Activated effector memory CD4-positive, alpha-beta T cell treated with anti-CD3 and anti-CD28 coated beads, Interleukin-2, amount 50 U/mL, for 16 hours (primary cell): ENCODE data around the gene SRGAP2B.
"Not testable (repeated sequence)": the region's sequence is repeated elsewhere in the genome, so short reads cannot be mapped to it uniquely, and the experiment has no call there.

Experiments
- DNase-seq: peaks from one replicate; pipeline ENCODE4 v3.0.0-alpha.2; 2020

The SRGAP2B gene

DNA sequence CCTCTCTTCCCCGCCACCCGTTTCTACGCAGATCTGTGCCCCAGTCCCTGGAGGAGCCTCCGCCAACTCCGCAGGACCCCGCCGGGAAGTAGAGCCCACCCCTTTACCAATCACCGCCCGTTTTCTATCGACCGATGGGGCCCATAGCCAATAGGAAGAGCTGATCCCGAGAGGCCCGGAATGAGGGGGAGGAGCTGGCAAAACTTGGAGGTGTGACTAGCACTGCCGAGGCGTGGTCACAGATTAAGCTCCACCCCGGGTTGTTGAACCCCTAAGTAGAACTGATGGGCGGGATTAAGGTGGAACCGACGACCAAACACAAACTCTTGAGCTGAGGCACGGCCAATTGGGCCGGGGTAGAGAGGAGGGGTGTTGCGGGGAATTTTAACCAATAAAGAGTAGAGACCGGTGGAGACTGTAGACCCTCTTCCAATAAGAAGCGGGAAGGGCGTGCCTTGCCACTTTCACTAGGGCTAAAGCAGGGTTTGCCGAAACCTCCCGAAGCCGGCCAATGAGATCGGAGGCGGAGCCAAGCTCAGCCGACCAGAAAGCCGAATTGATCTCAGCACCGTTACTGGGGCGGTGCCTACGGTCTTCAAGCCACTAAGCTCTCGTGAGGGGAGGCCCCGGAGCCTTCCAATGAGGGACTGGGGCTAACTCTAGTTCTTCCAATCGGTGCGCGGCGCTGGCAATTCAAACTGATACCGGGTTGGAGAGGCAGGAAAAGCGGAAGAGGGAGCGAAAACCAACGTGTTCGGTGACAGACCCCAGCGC lies at the start of gene SRGAP2B, which contains the start of gene FAM72D:
TSS of gene SRGAP2B (minus strand) at position 45 of the 774 bp plus-strand sequence. CDS start 2,427 bp downstream, outside the sequence.
TSS of gene FAM72D (plus strand) at position 691 of the 774 bp plus-strand sequence. CDS start 874 bp downstream, outside the sequence.
- not testable (repeated sequence) for DNase-seq

DNA sequence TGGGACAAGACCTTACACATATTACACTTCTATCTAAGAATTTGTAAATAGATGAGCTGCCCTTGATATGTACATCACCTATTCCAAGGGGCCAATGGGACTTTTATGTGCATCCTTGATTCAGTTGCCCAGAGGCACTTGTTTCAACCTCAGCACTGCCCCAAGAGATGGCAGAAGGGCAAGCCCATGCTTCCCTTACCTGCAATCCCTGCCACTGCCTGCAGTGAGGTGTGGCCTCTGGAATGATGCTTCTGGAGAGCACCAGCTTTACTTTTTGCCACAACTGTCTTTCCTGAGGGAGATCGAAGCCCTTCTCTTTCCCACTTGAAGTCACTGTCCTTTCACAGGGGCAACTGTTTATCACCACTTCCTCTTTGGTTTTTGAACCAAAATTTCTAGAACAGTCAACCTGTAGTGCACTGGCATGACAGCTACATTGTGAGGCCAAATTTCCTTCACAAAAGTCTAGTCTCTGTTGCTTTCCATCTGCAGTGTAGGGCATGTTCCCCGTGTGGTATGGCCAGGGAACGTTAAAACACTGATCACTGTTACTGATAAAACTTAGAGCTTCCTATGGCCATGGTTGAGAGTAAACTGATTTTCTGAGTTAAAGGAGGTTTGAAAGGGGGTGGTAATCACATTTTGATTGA lies 49.3 kb upstream of the SRGAP2B start:
- not testable (repeated sequence) for DNase-seq

DNA sequence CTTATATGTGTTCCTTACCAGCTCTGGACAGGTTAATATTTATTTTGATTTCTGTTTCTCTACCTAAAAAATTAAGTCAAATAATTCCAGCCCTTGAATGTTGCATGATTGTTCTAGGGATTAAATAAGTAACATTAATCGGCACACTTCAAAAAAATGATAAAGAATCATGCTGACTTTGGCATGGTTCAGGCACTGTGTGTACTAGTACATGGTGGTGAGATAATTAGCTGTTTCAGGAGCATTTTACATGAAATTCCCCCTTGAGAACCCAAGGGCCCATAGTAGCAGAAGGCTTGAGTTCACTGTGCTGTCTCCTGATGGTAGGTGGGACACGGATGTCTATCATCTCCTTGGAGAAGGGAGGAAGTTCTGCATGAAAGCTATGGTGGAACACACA lies 45.4 kb upstream of the SRGAP2B start:
- DNase-seq, result not testable (repeated sequence)

DNA sequence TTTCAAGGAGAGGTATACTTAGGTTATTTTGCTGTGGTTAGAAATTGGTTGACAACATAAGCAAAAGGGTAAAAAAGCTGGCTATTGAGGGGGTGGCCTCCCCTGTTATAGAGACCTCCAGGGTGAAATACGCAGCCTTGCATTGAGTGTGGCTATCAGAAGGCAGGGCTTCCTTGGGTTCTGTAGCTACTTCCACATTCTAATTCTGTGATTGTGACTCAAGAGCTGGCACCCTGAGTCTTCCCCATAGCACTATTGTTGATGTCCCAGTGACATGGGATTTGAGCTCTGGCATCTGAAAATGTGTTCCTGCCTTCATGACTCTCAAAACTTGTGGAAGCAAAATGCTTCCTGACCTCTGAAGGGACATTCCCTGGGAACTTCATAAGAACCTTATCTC lies 39.3 kb upstream of the SRGAP2B start:
- DNase-seq, result not testable (repeated sequence)

DNA sequence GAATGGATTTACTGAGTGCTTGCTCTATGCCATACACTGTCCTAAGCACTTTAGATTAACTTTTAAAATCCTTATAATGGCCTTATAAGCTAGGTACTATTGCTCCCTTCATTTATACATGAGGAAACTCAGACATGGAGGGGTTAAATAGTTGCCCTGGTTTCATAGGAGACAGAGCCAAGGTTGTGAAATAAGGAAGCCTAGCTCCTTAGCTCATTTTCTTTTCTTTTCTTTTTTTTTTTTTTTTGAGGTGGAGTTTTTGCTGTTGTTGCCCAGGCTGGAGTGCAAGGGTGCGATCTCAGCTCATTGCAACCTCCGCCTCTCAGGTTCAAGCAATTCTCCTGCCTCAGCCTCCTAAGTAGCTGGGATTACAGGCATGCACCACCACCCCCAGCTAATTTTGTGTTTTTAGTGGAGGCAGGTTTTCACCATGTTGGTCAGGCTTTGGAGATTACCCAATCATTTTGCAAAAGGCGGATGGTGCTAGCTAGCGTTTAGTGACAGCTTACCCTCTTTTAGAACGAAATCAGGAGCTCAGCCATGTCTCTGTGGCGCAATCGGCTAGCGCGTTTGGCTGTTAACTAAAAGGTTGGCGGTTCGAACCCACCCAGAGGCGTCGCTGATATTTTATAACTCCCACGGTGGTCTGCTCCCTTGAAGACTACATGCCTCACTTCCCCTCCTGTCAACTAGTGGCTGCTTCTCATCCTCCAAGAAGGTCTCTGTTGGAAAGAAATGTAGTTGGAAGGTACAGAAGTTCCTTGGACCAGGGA lies 33.8 kb upstream of the SRGAP2B start:
- not testable (repeated sequence) for DNase-seq

DNA sequence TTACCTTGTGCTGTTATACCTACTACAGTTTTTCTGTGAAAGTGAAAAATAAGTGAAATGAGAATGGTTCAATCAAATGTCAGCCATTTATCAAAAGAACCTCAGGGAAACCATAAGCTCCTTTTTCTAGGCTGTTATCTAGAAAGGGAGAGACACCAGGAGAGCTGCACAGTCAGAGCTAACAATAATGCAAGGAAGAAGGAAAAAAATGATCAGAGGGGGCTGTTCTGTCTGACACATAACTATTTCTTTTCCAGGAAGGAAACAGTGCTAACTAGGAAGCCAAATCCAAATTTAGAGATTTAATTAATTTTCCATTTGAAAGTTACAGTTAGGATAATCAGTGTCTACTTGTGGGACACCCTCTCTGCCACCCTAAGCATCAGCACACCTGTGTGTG lies 32.0 kb upstream of the SRGAP2B start:
- DNase-seq, result not testable (repeated sequence)

DNA sequence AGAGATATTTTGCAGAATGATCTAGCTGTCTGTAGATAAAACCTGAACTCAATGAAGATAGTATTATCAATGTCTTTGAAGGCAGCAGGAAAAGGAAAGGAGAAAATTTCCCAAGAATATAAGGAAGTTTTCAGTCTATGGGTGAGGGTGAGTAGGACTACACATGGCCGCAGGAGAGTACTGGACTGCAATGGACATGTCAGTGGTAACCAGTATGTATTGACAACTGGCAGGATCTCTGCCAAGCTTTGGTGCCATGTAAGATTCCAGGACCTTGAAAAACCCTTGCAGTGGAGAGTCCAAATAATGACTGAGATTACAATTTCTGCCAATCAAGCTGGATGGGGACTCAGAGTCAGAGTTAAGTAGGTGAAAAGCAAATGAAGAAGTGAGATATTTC lies 30.0 kb upstream of the SRGAP2B start:
- not testable (repeated sequence) for DNase-seq

DNA sequence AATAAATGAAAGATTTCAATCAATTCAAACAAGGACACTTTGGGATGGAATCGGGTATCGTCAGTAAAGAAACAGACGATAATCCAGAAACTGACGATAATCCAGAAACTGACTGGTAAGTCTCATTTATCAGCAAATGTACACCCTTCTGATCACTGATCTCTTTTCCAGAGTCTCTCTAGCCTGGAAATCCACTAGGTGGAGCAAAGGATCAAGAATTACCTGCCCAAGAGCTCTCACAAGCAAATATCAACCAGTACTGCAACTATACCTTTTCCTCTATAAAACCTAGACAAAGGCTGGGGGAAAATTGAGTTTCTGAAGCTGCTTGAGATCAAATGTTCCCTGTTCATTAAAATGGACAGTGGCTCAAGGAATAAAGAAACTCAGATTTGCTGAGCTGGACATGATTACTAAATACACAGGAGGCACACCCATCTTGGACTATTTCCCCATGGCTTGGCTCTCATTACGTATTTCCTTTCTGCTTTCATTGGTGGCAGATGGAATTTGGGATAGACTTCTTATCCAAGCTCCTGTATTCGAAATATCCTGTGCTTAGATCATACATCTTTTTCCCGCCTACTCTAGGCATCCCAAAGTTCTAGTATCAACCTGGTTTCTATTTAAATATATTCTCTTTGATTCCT lies 29.0 kb upstream of the SRGAP2B start:
- not testable (repeated sequence) for DNase-seq

DNA sequence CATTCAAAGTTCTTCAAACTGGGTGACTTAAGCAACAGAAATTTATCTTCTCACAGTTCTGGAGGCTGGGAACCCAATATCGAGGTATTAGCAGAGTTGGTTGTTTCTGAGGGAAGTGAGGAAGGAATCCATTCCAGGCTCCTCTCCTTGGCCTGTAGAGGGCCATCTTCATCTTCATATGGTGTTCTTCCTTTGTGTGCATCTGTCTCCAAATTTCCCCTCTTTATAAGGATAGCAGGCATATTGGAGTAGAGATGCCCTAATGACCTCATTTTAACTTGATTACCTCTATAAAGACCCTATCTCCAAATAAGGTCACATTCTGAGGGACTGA lies 27.9 kb upstream of the SRGAP2B start:
- not testable (repeated sequence) for DNase-seq

DNA sequence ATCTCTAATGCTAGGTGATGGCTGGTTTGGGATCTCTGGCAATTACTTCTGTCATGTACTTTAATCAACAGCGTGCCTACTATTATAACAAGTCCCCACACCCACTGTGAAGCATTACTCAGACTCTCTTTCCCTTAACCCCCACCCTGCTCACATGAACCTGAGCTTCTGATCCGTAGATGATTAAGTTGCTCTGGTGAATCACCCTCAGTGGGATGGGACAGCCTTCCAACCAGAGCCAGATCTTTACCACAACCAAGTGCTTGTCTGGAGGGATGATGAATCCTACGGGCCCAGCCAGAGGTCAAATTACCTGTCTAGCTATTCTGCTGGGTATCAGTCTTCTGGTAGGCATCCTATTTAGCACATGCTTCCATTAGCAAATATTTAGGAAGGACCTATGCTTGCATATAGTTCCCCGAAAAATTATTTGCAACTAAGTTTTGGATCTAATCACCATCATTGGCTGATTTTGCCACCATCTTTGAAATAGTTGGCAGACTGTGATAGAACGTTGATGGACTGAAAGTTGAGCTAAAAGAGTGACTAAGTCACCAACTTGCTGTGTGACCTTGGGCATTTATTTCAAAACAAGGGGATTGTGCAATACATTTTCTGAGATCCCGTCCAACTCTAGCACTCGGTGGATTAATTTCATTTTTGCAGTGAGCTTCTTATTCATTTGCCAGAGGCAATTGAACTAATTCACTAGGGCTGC lies 27.4 kb upstream of the SRGAP2B start:
- not testable (repeated sequence) for DNase-seq

DNA sequence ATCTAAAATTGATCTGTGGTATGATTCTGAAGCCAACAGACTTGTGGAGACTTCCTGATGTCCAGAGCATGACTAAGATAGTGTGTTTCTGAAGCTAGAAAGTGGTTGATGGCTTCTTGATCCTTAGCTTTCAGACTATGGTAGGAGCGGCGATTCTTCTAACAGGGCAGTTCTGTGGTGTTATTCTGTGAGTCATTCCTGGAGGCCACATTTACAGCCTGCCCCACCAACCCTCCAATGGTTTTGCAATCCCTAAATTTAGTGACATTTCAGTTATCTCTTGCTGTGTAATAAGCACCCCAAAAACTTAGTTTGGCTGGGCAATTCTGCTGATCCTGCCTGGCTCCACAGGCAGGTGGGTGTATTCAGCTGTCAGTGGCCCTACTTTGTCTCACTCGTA lies 24.7 kb upstream of the SRGAP2B start:
- DNase-seq, result not testable (repeated sequence)

DNA sequence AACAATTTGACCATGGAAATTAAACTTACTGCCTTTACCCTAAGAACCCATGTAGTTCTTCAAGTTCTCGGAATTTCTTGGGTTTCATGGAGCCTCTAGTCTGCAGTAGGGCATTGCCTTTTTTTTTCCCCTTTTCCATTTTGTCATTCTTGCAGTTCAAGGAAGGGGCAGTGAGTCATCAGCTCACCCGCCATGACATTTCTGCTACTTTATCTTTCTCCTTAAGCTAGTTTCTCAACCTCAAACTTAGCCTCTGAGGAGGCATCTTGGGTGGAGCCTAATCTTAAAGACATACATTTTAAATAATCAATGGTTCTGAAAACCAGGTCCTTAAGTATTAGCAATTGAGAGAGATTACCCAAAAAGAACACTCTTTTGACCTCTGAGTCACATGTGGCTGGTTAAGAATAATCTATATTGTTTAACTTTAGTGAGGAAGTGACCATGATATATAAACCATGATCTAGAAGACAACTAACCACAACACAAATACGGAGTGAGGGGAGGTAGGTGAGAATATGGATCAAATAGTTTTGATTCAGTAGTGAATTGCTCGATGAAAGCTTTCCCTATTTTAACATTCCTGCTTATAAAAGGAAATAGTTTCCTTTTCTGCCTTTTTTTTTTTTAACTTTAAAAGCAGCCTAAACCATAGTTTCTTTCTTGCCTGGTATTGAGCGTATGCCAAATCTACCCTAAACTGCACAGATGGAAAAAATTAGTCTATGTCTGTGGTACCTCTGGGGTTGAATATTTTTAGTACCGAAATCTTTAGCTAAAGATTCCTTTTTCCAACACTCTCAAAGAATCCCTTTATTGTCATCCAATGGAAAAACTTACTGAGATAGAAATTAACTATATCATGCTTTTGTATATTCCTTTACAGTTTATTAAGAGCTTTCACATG lies 20.7 kb upstream of the SRGAP2B start:
- not testable (repeated sequence) for DNase-seq

DNA sequence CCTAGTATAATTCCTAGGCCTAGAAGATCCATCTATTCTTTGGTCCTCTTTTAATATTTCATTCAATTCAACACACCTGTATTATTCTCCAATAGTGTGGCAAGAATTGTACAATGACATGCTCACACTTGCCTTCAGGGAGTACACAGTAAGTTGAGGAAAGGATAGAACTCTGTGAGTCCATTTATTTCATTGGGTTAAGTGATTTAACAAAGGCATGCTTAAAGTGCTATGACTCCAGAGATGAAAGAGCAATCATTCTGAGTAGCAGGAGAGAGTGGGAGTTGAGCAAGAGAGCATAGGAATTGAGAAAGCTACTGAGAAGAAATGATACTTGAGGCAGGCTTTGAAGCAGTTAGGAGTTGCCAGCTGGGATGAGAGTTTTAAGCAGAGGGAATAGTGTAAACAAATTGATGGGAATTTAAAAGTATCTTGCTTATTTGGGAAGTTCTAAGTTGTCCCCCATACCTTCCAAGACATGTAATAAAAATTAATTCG lies 19.5 kb upstream of the SRGAP2B start:
- DNase-seq, result not testable (repeated sequence)

DNA sequence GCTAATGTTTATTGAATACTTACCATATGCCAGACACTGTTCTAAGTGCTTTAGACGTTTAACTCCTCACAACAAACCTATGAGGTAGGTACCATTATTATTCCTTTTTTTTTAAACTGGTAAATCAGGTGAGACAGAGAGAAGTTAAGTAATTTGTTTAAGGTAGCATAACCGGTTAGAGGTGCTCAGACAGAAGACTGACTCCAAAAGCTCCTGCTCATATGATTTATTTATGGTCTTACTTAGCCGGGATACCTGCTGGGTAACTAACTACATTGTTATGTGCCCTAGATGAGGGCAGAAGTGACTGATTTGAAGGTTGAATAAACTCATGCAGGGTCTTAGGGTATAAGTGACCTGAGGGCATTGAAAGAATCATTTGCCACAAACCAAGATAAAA lies 17.6 kb upstream of the SRGAP2B start:
- not testable (repeated sequence) for DNase-seq

DNA sequence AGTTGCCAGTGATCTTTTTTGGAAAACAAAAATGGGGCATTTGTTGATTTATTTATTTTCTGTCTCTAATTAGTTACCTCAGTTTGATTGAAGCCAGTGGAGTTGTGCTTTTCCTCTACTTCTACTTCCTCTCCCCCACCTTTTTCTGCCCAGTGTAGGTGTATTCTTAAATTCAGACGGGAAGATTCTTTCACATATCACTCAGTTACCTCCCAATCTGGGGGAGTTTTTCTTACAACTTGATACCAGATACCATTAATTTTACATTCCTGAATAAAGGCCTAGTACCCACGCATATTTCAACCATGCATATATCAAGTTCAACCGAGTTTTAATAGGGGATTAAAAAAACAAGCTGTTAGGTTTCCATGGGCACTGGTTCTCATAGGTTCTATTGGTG lies 16.5 kb upstream of the SRGAP2B start:
- not testable (repeated sequence) for DNase-seq

DNA sequence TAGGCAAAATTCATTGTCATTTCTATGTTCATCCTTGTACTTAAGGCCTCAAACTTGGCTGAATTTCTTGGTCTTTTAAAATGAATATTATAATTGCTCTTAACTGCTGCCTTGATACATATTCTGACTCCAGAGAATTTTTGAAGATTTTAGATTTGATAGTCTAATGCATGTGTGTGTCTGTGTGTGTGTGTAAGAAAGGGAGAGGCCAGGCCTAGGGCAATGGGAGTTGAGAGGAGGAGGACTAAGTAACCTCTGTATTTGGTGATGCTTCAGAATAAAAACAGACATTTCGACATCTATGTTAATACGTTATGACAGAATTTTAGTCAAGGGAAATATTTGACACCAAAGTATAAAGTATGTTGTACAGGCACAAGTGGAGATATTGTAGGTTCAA lies 8.2 kb upstream of the SRGAP2B start:
- DNase-seq, result not testable (repeated sequence)

DNA sequence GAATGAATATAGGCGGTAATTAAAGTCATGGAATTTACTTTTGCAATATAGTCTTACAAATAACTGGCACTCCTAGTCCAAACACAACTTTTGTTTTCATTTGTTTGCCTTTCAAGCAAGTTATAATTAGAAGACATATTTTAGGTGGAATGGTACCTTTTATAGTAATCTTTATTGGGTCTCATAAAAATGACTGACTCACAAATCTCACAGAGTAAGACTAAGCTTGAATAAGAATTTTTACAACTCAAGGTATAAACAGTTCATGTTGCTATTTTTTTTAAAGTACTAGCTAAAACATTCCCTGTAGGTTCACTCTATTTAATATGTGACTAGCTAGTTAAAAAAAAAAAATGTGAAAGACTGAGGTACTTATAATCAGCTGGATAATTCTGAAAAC lies 6.6 kb upstream of the SRGAP2B start:
- not testable (repeated sequence) for DNase-seq

DNA sequence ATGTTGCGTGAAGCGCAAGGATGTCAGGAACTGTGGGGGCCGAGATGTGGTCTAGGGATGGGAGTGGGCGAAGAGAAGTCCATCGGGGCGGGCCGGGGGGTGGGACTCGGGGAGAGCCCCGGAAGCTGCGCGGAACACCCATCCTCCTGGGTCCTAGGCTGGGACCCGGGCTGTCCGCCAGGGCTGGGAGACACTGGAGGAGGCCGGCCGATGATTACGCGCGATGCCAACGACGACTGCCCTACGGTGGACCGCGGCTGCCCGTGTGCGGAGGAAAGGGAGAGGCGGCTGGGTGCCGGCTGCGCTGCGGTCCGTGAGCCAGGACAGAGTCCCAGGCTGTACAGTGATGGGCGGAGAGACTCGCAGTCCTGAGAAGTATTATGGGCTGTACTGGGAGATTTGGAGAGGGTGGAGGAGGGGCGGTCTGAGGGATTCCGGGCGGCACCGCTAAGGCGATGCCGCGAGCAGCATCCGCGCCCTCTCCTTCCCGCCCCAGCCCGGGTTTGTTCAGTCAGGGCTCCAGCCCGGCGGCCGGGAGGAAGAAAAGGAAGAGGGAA lies 395 bp downstream of the SRGAP2B start:
- peak; percentile 64 for DNase-seq

DNA sequence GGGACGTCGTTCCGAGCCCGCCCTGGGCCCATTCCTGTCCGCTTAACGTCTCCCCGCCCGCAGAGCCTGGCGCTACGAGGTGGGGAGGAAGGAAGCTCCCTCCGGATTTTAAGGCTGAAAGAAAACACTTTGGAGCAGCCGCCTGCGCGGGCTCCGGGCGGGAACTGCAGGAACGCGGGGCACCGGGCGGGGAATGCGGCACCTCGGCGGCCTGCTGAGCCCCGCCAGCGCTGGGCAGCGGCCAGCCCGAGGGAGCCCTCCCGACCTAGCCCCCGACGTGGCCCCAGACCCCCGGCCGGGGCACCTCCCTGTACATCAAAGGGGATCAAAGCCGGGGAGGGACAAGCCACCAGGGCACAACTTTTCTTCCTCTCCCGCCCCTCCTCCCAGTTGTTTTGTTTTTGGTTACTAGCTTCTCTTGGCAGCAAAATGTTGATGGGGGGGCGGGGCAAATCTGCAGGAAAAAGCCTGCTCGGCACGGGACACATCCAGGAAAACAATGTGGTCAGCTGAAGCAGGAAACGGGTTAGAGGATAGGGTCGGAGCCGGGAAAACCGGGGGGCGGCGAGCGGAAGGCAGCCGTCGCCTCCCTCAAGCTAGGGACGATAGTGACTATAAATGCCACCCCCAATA lies 1.5 kb downstream of the SRGAP2B start:
- peak; percentile 65 for DNase-seq
